GM23338 (cell line): ENCODE results near the gene COBLL1. TPM values are rescaled to one million over a fixed set of nuclear protein-coding genes. Genes with fewer than 3 reads are reported as not detected.

ENCODE experiments used
- ATAC-seq: fragments of 200-7000 bp; cut with Tn5 transposase; 3 replicates; pipeline ENCODE4 v1.9.1; 2020
- DNase-seq: peaks from one replicate; pipeline ENCODE4 v3.0.0-alpha.2; 2015; ENCODE audit warnings: low spot score
- H2AFZ ChIP-seq: fragments of 200-600 bp; sonication (generic); 2 replicates; pipeline ENCODE4 v1.8.0; 2016; ENCODE audit warnings: antibody characterized with exemption, mild to moderate bottlenecking, moderate library complexity
- H3F3A ChIP-seq: fragments of 200-600 bp; sonication (generic); replicated peaks from 2 replicates; pipeline ENCODE4 v1.8.0; 2017; ENCODE audit warnings: antibody characterized with exemption, mixed run types, low read depth
- H3K27ac ChIP-seq: fragments of 200-600 bp; sonication (generic); 2 replicates; pipeline ENCODE4 v1.6.1; 2016; ENCODE audit warnings: low read depth
- H3K27me3 ChIP-seq: fragments of 200-600 bp; sonication (generic); 2 replicates; pipeline ENCODE4 v1.8.0; 2016; ENCODE audit warnings: mild to moderate bottlenecking, mixed run types, moderate library complexity; ENCODE audit not compliant: insufficient read depth
- H3K36me3 ChIP-seq: fragments of 200-600 bp; sonication (generic); 2 replicates; pipeline ENCODE4 v1.8.0; 2016; ENCODE audit warnings: mild to moderate bottlenecking; ENCODE audit not compliant: insufficient read depth
- H3K4me1 ChIP-seq: fragments of 200-600 bp; sonication (generic); 2 replicates; pipeline ENCODE4 v1.8.0; 2016; ENCODE audit warnings: mild to moderate bottlenecking, moderate library complexity; ENCODE audit not compliant: insufficient read depth
- H3K4me2 ChIP-seq: fragments of 200-600 bp; sonication (generic); 2 replicates; pipeline ENCODE4 v1.7.1; 2017; ENCODE audit warnings: mixed run types
- H3K4me3 ChIP-seq: fragments of 200-600 bp; sonication (generic); 2 replicates; pipeline ENCODE4 v1.6.1; 2016; ENCODE audit warnings: mixed run types
- H3K79me2 ChIP-seq: fragments of 200-600 bp; sonication (generic); replicated peaks from 2 replicates; pipeline ENCODE4 v1.8.0; 2017; ENCODE audit warnings: mild to moderate bottlenecking; ENCODE audit not compliant: insufficient read depth
- H3K9me2 ChIP-seq: fragments of 200-600 bp; sonication (generic); 2 replicates; pipeline ENCODE4 v1.8.0; 2017; ENCODE audit not compliant: insufficient read depth
- H4K20me1 ChIP-seq: fragments of 200-600 bp; sonication (generic); replicated peaks from 2 replicates; pipeline ENCODE4 v1.8.0; 2017; ENCODE audit warnings: mild to moderate bottlenecking; ENCODE audit not compliant: insufficient read depth
- H3K27ac Mint-ChIP-seq: 2 replicates; pipeline ENCODE4 v1.8.0; 2020; ENCODE audit warnings: inconsistent platforms, mild to moderate bottlenecking, moderate library complexity, mixed read lengths
- H3K27me3 Mint-ChIP-seq: 3 replicates; pipeline ENCODE4 v1.8.0; 2022; ENCODE audit warnings: low read depth, mild to moderate bottlenecking, moderate library complexity, mixed read lengths, inconsistent platforms; ENCODE audit not compliant: insufficient read depth, poor library complexity
- H3K36me3 Mint-ChIP-seq: 3 replicates; pipeline ENCODE4 v1.8.0; 2021; ENCODE audit warnings: low read depth, mild to moderate bottlenecking, inconsistent platforms, moderate library complexity, mixed read lengths
- H3K4me1 Mint-ChIP-seq: 3 replicates; pipeline ENCODE4 v1.8.0; 2020; ENCODE audit warnings: mild to moderate bottlenecking, inconsistent platforms, mixed read lengths
- H3K4me3 Mint-ChIP-seq: 3 replicates; pipeline ENCODE4 v1.8.0; 2021; ENCODE audit warnings: moderate library complexity, mild to moderate bottlenecking, inconsistent platforms, mixed read lengths
- H3K9me3 Mint-ChIP-seq: 3 replicates; pipeline ENCODE4 v1.8.0; 2020; ENCODE audit warnings: moderate library complexity, mild to moderate bottlenecking, inconsistent platforms, mixed read lengths
- CTCF ChIP-seq, 2 experiments: fragments of 200-600 bp in 1 of 2; sonication (generic) in 1 of 2; conservative IDR thresholded peaks; 2 replicates each; pipeline versions ENCODE4 v1.5.1 to v1.6.1; 2016 to 2017; ENCODE audit warnings: antibody characterized with exemption in 2 of 2, low read depth in 2 of 2, mild to moderate bottlenecking in 2 of 2, moderate library complexity in 1 of 2
- ETS1 ChIP-seq: IDR thresholded peaks from 2 replicates; pipeline ENCODE4 v1.6.1; 2016; ENCODE audit warnings: antibody characterized with exemption
- EZH2phosphoT487 ChIP-seq: fragments of 200-600 bp; sonication (generic); IDR thresholded peaks from one replicate; pipeline ENCODE4 v1.8.1; 2018; ENCODE audit warnings: antibody characterized with exemption; ENCODE audit not compliant: unreplicated experiment
- POLR2AphosphoS5 ChIP-seq: IDR thresholded peaks from 2 replicates; pipeline ENCODE4 v1.6.1; 2016; ENCODE audit warnings: antibody characterized with exemption, low read depth
- REST ChIP-seq: IDR thresholded peaks from one replicate; pipeline ENCODE4 v1.6.1; 2018; ENCODE audit warnings: antibody characterized with exemption; ENCODE audit not compliant: unreplicated experiment
- STAT1 ChIP-seq: IDR thresholded peaks from one replicate; pipeline ENCODE4 v1.6.1; 2016; ENCODE audit warnings: antibody characterized with exemption; ENCODE audit not compliant: unreplicated experiment
- ZNF114 ChIP-seq: fragments of 250-450 bp; sonication (Bioruptor Pico); IDR thresholded peaks from 2 replicates; pipeline ENCODE4 v1.5.0; 2020; ENCODE audit warnings: mild to moderate bottlenecking, moderate library complexity
- ZNF331 ChIP-seq: fragments of 250-450 bp; sonication (Bioruptor Pico); IDR thresholded peaks from 2 replicates; pipeline ENCODE4 v1.5.0; 2020; ENCODE audit warnings: low read depth, mild to moderate bottlenecking, moderate library complexity
- polyA plus RNA-seq: library from polyadenylated mRNA; unstranded; fragments of >200 nt; fragmentation: Nextera tagmentation; extraction: Ambion mirVana; gene quantifications from 2 replicates; pipeline ENCODE4 v1.2.1, GENCODE V29; 2016
- total RNA-seq: library from RNA; depleted of rRNA; stranded (reverse); fragments of >200 nt; shearing (Covaris generic); gene quantifications from 2 replicates; pipeline ENCODE4 v1.2.3, GENCODE V29; 2014

COBLL1 gene
- total and polyA plus RNA-seq, 2 experiments from 2014 or later: 2.9 to 7.4 TPM

- H3K9me2 ChIP-seq: no peaks in the 10 kb centered on the region
- H3F3A ChIP-seq: no peaks in the 10 kb centered on the region
- H3K36me3 ChIP-seq: no peaks in the 10 kb centered on the region
- peaks cover 3% of the 10 kb centered on the region; the same call in 2 of the 3 replicates for H3K4me1 Mint-ChIP-seq
- H3K79me2 ChIP-seq: no peaks in the 10 kb centered on the region
- DNase-seq (no peak), ATAC-seq (no peak)
- H4K20me1 ChIP-seq: no peaks in the 10 kb centered on the region
- no peak overlapping the region for H2AFZ ChIP-seq
- no peak overlapping the region for H3K4me3 ChIP-seq
- TF ChIP-seq REST (no peak), EZH2phosphoT487 (no peak), POLR2AphosphoS5 (no peak), STAT1 (no peak)
- peaks cover 3% of the 10 kb centered on the region for H3K27me3 Mint-ChIP-seq
- H3K4me1 ChIP-seq: no peaks in the 10 kb centered on the region
- no peak overlapping the region for H3K4me2 ChIP-seq
- no peaks in the 10 kb centered on the region for H3K36me3 Mint-ChIP-seq
- no peak overlapping the region for H3K4me3 Mint-ChIP-seq
- no peaks in the 10 kb centered on the region for H3K27me3 ChIP-seq
- H3K27ac ChIP-seq: no peak overlapping the region
- H3K9me3 Mint-ChIP-seq: no peaks in the 10 kb centered on the region
- no peak overlapping the region for H3K27ac Mint-ChIP-seq
Measured at GRCh38 chr2:164691346-164691887, 150.2 kb downstream of the COBLL1 start.

- no peaks in the 10 kb centered on the region for H3K9me3 Mint-ChIP-seq
- Histone ChIP-seq H3K27ac (no peak overlapping the region), H3K9me2 (no peaks in the 10 kb centered on the region), H2AFZ (no peak overlapping the region), H3K4me1 (no peaks in the 10 kb centered on the region), H3K4me3 (no peak overlapping the region), H3K79me2 (no peaks in the 10 kb centered on the region), H3F3A (no peaks in the 10 kb centered on the region), H4K20me1 (no peaks in the 10 kb centered on the region), H3K27me3 (no peaks in the 10 kb centered on the region), H3K36me3 (no peaks in the 10 kb centered on the region), H3K4me2 (no peak overlapping the region)
- peaks cover 3% of the 10 kb centered on the region for H3K27me3 Mint-ChIP-seq
- DNase-seq (no peak), ATAC-seq (no peak)
- TF ChIP-seq REST (no peak), ZNF331 (no peak), ETS1 (no peak), CTCF (conservative IDR thresholded peaks at IDR 0.05; ENCODE audit: low read depth in 2 of 2) (no peak), ZNF114 (CRISPR knock-in tag) (no peak), POLR2AphosphoS5 (no peak)
- H3K4me1 Mint-ChIP-seq: peaks cover 3% of the 10 kb centered on the region; the same call in 2 of the 3 replicates
- H3K4me3 Mint-ChIP-seq: no peak overlapping the region
- no peak overlapping the region for H3K27ac Mint-ChIP-seq
- H3K36me3 Mint-ChIP-seq: no peaks in the 10 kb centered on the region
Measured at GRCh38 chr2:164690361-164690760, 151.3 kb downstream of the COBLL1 start.
